Calu3 (cell line): ENCODE data around the gene DNM2. TPM values are rescaled to one million over a fixed set of nuclear protein-coding genes. Genes with fewer than 3 reads are reported as not detected.
A peak's percentile ranks its signal among the peaks of the same experiment; 100 is the strongest.
"Not testable (repeated sequence)": the region's sequence is repeated elsewhere in the genome, so short reads cannot be mapped to it uniquely, and the experiment has no call there.

Source experiments
- BruUV-seq: library from RNA; stranded (reverse); fragments of 400-500 nt; replicated peaks from 2 replicates; lab custom pipeline; 2021; lab: Mats Ljungman, UMichigan
- CTCF ChIA-PET: fragments of 300-600 bp; sonication (Branson Sonifier 250); formaldehyde crosslinking; loops from one replicate; lab custom pipeline; 2022; ENCODE audit warnings: antibody characterized with exemption; lab: Charles Lee
- DNase-seq: peaks from one replicate; pipeline ENCODE4 v3.0.0; 2022
- H3K27ac Mint-ChIP-seq: one replicate; pipeline ENCODE4 v1.8.0; 2022; ENCODE audit warnings: mixed read lengths; ENCODE audit not compliant: unreplicated experiment
- H3K27me3 Mint-ChIP-seq: one replicate; pipeline ENCODE4 v1.8.0; 2022; ENCODE audit warnings: mixed read lengths; ENCODE audit not compliant: unreplicated experiment
- H3K36me3 Mint-ChIP-seq: one replicate; pipeline ENCODE4 v1.8.0; 2022; ENCODE audit warnings: mild to moderate bottlenecking, moderate library complexity, mixed read lengths; ENCODE audit not compliant: insufficient read depth, unreplicated experiment
- H3K4me1 Mint-ChIP-seq: one replicate; pipeline ENCODE4 v1.8.0; 2022; ENCODE audit warnings: mild to moderate bottlenecking, low read depth, mixed read lengths; ENCODE audit not compliant: unreplicated experiment
- H3K4me3 Mint-ChIP-seq: one replicate; pipeline ENCODE4 v1.8.0; 2022; ENCODE audit warnings: mild to moderate bottlenecking, low read depth, moderate library complexity, mixed read lengths; ENCODE audit not compliant: unreplicated experiment
- H3K9me3 Mint-ChIP-seq: one replicate; pipeline ENCODE4 v1.8.0; 2022; ENCODE audit warnings: low read depth, mixed read lengths; ENCODE audit not compliant: unreplicated experiment
- intact Hi-C: fragments of 100-400 bp; cut with micrococcal nuclease; formaldehyde crosslinking; loops from one replicate; pipeline ENCODE4 v1.10.0; 2022; ENCODE audit not compliant: unreplicated experiment
- total RNA-seq: library from RNA; stranded (reverse); gene quantifications from 2 replicates; pipeline ENCODE4 v1.2.3, GENCODE V29; 2022
- TF ChIP-seq, protein P1 (sequence below): fragments of 200-600 bp; IDR thresholded peaks from one replicate; pipeline ENCODE4 v1.8.0; 2022; ENCODE audit warnings: antibody characterized with exemption; ENCODE audit not compliant: unreplicated experiment

The DNM2 gene
- total RNA-seq, 1 experiment from 2014 or later: 126 TPM

DNA sequence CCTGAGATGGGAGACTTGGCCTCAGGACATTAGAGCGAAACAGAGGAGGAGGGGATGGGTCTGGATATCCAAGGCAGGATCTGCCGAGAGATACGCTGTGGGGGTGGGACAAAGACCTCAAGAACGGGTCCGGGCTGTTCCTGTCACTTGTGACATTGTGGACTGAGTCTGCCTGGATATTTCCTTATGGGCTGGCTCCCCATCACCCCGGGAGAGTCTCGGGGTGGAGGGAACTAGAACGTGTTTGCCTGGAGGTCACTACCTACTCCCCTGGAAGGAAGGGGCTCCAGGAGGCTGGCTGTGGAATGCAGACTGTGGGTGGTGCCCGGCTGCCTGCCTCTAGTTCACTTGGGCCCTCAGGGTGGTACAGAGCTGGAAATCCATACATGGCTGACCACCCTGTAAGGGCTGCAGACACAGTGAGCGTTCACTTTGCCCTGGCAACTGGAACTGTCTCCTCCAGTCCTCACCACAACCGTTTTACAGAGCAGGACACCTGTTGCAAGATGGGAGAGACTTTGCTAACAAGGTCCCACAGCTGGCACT lies 26.4 kb downstream of the DNM2 start:
- CTCF ChIA-PET: no interaction called here
- BruUV-seq: no TSS peak
- Mint-ChIP-seq H3K4me3 (no peak overlapping the region), H3K36me3 (peaks cover 6% of the 10 kb centered on the region), H3K4me1 (peaks cover 35% of the 10 kb centered on the region), H3K9me3 (no peaks in the 10 kb centered on the region), H3K27me3 (no peaks in the 10 kb centered on the region), H3K27ac (no peak overlapping the region)
- DNase-seq: no peak
- TF ChIP-seq, protein P1, sequence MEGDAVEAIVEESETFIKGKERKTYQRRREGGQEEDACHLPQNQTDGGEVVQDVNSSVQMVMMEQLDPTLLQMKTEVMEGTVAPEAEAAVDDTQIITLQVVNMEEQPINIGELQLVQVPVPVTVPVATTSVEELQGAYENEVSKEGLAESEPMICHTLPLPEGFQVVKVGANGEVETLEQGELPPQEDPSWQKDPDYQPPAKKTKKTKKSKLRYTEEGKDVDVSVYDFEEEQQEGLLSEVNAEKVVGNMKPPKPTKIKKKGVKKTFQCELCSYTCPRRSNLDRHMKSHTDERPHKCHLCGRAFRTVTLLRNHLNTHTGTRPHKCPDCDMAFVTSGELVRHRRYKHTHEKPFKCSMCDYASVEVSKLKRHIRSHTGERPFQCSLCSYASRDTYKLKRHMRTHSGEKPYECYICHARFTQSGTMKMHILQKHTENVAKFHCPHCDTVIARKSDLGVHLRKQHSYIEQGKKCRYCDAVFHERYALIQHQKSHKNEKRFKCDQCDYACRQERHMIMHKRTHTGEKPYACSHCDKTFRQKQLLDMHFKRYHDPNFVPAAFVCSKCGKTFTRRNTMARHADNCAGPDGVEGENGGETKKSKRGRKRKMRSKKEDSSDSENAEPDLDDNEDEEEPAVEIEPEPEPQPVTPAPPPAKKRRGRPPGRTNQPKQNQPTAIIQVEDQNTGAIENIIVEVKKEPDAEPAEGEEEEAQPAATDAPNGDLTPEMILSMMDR: no peak
- intact Hi-C loops: no loop called here

DNA sequence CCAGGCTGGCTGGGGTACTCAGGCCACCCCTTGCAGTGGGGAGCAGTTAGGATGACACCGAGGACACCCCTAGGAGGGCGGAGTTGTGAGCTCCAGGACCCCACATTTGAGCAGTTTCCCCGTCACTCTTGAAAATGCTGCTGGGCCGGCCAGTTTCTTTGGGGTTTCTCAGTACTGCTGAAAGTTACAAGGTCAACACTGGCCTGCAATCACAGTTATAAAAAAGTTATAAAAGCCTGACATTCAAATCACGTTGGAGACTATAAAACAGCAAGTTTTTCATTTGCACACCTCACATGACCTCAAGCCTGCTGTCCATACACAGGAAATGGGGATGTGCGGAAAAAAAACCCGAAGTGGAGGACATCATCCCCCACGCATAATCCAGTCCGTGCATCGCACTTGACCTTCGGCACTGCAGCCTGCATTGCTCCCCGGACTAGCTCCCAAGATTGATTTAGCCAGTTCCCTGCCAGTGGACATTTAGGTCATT lies 27.0 kb downstream of the DNM2 start:
- peaks cover 9% of the 10 kb centered on the region for H3K36me3 Mint-ChIP-seq
- TF ChIP-seq, protein P1: no peak
- no peak overlapping the region for H3K27ac Mint-ChIP-seq
- no peak overlapping the region for H3K4me3 Mint-ChIP-seq
- intact Hi-C loops: no loop called here
- CTCF ChIA-PET: no interaction called here
- no peaks in the 10 kb centered on the region for H3K27me3 Mint-ChIP-seq
- no peak for DNase-seq
- H3K4me1 Mint-ChIP-seq: peaks cover 41% of the 10 kb centered on the region
- H3K9me3 Mint-ChIP-seq: no peaks in the 10 kb centered on the region
- BruUV-seq: no TSS peak

DNA sequence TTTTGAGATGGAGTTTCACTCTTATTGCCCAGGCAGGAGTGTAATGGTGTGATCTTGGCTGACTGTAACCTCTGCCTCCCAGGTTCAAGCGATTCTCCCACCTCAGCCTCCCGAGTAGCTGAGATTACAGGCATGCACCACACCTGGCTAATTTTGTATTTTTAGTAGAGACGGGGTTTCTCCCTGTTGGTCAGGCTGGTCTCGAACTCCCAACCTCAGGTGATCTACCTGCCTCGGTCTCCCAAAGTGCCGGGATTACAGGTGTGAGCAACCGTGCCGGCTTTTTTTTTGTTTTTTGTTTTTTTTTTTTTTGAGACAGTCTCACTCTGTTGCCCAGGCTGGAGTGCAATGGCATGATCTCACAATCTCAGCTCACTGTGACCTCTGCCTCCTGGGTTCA lies 28.6 kb downstream of the DNM2 start:
- H3K4me3 Mint-ChIP-seq, DNase-seq, H3K27me3 Mint-ChIP-seq, H3K9me3 Mint-ChIP-seq, CTCF ChIA-PET, H3K27ac Mint-ChIP-seq, BruUV-seq, intact Hi-C loops: not testable (repeated sequence)
- peaks cover 15% of the 10 kb centered on the region for H3K36me3 Mint-ChIP-seq
- peaks cover 40% of the 10 kb centered on the region for H3K4me1 Mint-ChIP-seq

DNA sequence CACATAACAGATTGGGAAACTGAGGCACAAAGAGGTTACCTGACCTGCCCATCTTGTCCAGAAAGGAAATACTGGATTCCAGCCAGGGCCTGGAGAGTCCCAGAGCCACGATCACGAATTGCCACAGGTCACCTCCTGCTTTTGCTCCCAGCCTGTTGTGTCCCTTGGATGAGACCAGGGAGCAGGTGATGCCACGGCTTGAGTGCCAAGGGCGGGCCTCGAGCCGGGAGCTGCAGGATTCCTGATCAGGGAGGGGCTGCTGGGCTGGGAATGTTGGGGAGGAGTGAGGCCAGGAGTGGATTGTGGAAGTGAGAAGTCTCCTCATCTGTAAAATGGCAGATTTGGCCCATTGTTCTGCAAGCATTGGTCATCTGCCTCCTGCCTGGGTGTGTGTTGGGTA lies 29.4 kb downstream of the DNM2 start:
- TF ChIP-seq, protein P1: no peak
- intact Hi-C loops: no loop called here
- DNase-seq: no peak
- H3K36me3 Mint-ChIP-seq: peaks cover 15% of the 10 kb centered on the region
- no peaks in the 10 kb centered on the region for H3K27me3 Mint-ChIP-seq
- peak overlapping the region; percentile 19 for H3K27ac Mint-ChIP-seq
- peaks cover 39% of the 10 kb centered on the region for H3K4me1 Mint-ChIP-seq
- no TSS peak for BruUV-seq
- CTCF ChIA-PET: no interaction called here
- H3K9me3 Mint-ChIP-seq: no peaks in the 10 kb centered on the region
- H3K4me3 Mint-ChIP-seq: no peak overlapping the region

DNA sequence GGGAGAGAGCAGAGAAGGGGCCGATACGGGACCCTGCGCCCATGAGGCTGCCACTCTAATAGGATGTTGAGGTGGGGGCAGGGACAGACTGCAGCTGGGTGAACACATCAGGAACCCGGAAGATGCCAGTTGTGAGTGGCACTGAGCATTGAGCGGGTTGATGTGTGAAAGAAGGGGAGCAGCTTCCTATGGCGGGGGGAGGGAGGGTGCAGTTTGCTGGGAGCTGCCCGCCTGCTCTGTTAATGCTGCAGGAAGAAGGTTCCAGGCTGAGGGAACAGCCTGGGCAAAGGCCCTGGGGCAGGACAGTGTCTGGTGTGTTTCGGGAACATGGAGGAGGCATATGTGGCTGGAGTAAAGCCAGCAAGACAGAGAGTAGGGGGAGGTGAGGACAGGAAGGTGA lies 29.8 kb downstream of the DNM2 start:
- Mint-ChIP-seq H3K27me3 (no peaks in the 10 kb centered on the region), H3K4me1 (peaks cover 39% of the 10 kb centered on the region), H3K4me3 (no peak overlapping the region), H3K27ac (peak overlapping the region; percentile 19), H3K9me3 (no peaks in the 10 kb centered on the region), H3K36me3 (peaks cover 15% of the 10 kb centered on the region)
- TF ChIP-seq, protein P1: no peak
- intact Hi-C loops: no loop called here
- CTCF ChIA-PET: no interaction called here
- no TSS peak for BruUV-seq
- no peak for DNase-seq
